ENCODE data around the gene PRKCB. TPM values are rescaled to one million over a fixed set of nuclear protein-coding genes. Genes with fewer than 3 reads are reported as not detected.

PRKCB gene
- total RNA-seq, 1 experiment from 2014 or later, result 0.89 TPM

DNA sequence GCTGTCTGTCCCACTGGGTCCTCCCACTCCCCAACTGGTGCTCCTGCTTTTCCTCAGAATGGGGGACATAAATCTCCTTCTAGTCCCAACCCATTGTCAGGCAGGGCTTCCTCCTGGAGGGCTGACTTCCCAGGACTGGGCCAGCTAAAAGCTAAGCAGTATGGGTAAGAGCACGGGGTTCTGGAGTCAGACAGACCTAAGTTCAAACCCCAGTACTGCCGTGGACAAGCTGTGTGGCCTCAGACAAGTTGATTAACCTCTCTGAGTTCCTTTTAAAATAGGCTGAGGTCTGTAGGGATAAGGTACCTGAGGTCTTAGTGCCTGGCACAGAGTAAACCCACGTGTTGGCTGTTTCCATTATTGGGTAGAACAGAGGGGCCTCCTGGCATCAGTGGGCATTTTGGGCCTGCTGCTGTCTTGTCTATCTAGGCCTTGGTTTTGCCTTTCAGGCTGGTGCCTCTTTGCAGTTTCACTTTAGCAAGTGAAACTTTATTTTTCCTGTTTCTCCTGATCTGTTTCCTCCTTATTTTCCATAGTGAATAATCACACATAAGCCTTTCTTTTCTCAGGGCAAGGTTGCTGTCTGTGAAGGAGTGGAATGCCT is 114.6 kb downstream of the PRKCB start:
- Histone ChIP-seq H3K4me1 (ENCODE audit: control insufficient read depth in 1 of 2, insufficient read depth in 2 of 2, low read length in 2 of 2) (no peaks in the 10 kb centered on the region), H3K27ac (ENCODE audit: low read depth, low read length) (no peak overlapping the region), H3K9me2 (ENCODE audit: insufficient read depth) (no peaks in the 10 kb centered on the region), H3K4me2 (ENCODE audit: low read length) (no peak overlapping the region), H3K27me3 (ENCODE audit: insufficient read depth, low read length) (peaks cover 62% of the 10 kb centered on the region), H3K79me2 (ENCODE audit: insufficient read depth, low read length) (no peaks in the 10 kb centered on the region), H3K4me3 (replicated peaks in 1 of 2; ENCODE audit: low read depth in 1 of 2, low read length in 2 of 2) (no peak overlapping the region), H2AFZ (ENCODE audit: low read depth, low read length, poor library complexity, severe bottlenecking) (no peak overlapping the region), H3K9me3 (ENCODE audit: control insufficient read depth in 1 of 2, insufficient read depth in 1 of 2, low read depth in 1 of 2, low read length in 2 of 2) (no peaks in the 10 kb centered on the region), H4K20me1 (ENCODE audit: insufficient read depth) (no peaks in the 10 kb centered on the region), H3K9ac (ENCODE audit: low read length) (no peak overlapping the region), H3K36me3 (ENCODE audit: control insufficient read depth in 1 of 2, insufficient read depth in 2 of 2, low read length in 2 of 2) (no peaks in the 10 kb centered on the region)
- intact Hi-C loops (cut with micrococcal nuclease), result no loop called here
- ChIA-PET CTCF (no interaction called here), POLR2A (no interaction called here), RAD21 (ENCODE audit: low non-redundant PET in 1 of 2, low total read pairs in 2 of 2, uncharacterized antibody in 2 of 2, unreplicated experiment in 2 of 2) (no interaction called here)
- BruUV-seq (replicated peaks), result no TSS peak
- TF ChIP-seq SIN3A (IDR thresholded peaks at IDR 0.05; ENCODE audit: low read depth), result no peak
- TF ChIP-seq, protein P1, sequence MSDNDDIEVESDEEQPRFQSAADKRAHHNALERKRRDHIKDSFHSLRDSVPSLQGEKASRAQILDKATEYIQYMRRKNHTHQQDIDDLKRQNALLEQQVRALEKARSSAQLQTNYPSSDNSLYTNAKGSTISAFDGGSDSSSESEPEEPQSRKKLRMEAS (IDR thresholded peaks at IDR 0.05), result no peak
- TF ChIP-seq, protein P2, sequence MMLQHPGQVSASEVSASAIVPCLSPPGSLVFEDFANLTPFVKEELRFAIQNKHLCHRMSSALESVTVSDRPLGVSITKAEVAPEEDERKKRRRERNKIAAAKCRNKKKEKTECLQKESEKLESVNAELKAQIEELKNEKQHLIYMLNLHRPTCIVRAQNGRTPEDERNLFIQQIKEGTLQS (IDR thresholded peaks at IDR 0.05), result no peak
- TF ChIP-seq ZBTB33 (IDR thresholded peaks at IDR 0.05; ENCODE audit: extremely low read depth, insufficient replicate concordance, low read length), result no peak
- no peak for TF ChIP-seq RAD21 (IDR thresholded peaks at IDR 0.05; ENCODE audit: low read depth)
- no peak for TF ChIP-seq POLR2A (IDR thresholded peaks at IDR 0.05; ENCODE audit: borderline replicate concordance, extremely low read depth, insufficient read depth, insufficient read length)
- TF ChIP-seq SP1 (IDR thresholded peaks at IDR 0.05; ENCODE audit: low read depth), result no peak
- TF ChIP-seq ELF1 (IDR thresholded peaks at IDR 0.05; ENCODE audit: borderline replicate concordance, low read depth), result no peak
- DNase-seq (ENCODE audit: low read depth, low spot score) (no peak), ATAC-seq (no peak)

- Histone ChIP-seq H3K36me3 (ENCODE audit: control insufficient read depth in 1 of 2, insufficient read depth in 2 of 2, low read length in 2 of 2) (no peaks in the 10 kb centered on the region), H4K20me1 (ENCODE audit: insufficient read depth) (no peaks in the 10 kb centered on the region), H2AFZ (ENCODE audit: low read depth, low read length, poor library complexity, severe bottlenecking) (no peak overlapping the region), H3K9me3 (ENCODE audit: control insufficient read depth in 1 of 2, insufficient read depth in 1 of 2, low read depth in 1 of 2, low read length in 2 of 2) (no peaks in the 10 kb centered on the region), H3K4me2 (ENCODE audit: low read length) (no peak overlapping the region), H3K9ac (ENCODE audit: low read length) (no peak overlapping the region), H3K79me2 (ENCODE audit: insufficient read depth, low read length) (no peaks in the 10 kb centered on the region), H3K27ac (ENCODE audit: low read depth, low read length) (no peak overlapping the region), H3K4me3 (replicated peaks in 1 of 2; ENCODE audit: low read depth in 1 of 2, low read length in 2 of 2) (no peak overlapping the region), H3K9me2 (ENCODE audit: insufficient read depth) (no peaks in the 10 kb centered on the region), H3K27me3 (ENCODE audit: insufficient read depth, low read length) (peaks cover 60% of the 10 kb centered on the region), H3K4me1 (ENCODE audit: control insufficient read depth in 1 of 2, insufficient read depth in 2 of 2, low read length in 2 of 2) (no peaks in the 10 kb centered on the region)
- CTCF ChIA-PET, result no interaction called here
- POLR2A ChIA-PET, result no interaction called here
- DNase-seq (ENCODE audit: low read depth, low spot score) (no peak), ATAC-seq (no peak)
- no TSS peak for BruUV-seq (replicated peaks)
- RAD21 ChIA-PET (ENCODE audit: low non-redundant PET in 1 of 2, low total read pairs in 2 of 2, uncharacterized antibody in 2 of 2, unreplicated experiment in 2 of 2), result no interaction called here
- intact Hi-C loops (cut with micrococcal nuclease), result no loop called here
- TF ChIP-seq SP1 (IDR thresholded peaks at IDR 0.05; ENCODE audit: low read depth) (no peak), REST (IDR thresholded peaks at IDR 0.05; ENCODE audit: low read depth) (no peak), SRF (IDR thresholded peaks at IDR 0.05; ENCODE audit: low read depth) (no peak), ZFX (IDR thresholded peaks at IDR 0.05) (no peak), FOSL1 (IDR thresholded peaks at IDR 0.05; ENCODE audit: low read depth) (no peak), POLR2A (IDR thresholded peaks at IDR 0.05; ENCODE audit: borderline replicate concordance, extremely low read depth, insufficient read depth, insufficient read length) (no peak), POLR2AphosphoS5 (IDR thresholded peaks at IDR 0.05; ENCODE audit: low read depth, low read length) (no peak), EZH2 (IDR thresholded peaks at IDR 0.05) (no peak)
- TF ChIP-seq, protein P1 (IDR thresholded peaks at IDR 0.05), result no peak
- TF ChIP-seq, protein P2 (IDR thresholded peaks at IDR 0.05), result no peak
Measured at GRCh38 chr16:23950898-23951297, 115.1 kb downstream of the PRKCB start.

Data from HCT116 (cell line).